Measurements from ENCODE around the gene CPNE8.

GRCh38 chr12:38886931-38887330 is 18.5 kb downstream of the CPNE8 start:
- TF ChIP-seq CTCF (IDR thresholded peaks at IDR 0.05) (no peak), POLR2A (IDR thresholded peaks at IDR 0.05) (no peak)

Data from body of pancreas (tissue), 4 donors.